Measurements from ENCODE around the gene ZNF407.

The ZNF407 gene

GRCh38 chr18:74832999-74833398 lies 235.3 kb downstream of the ZNF407 start:
- peak in 1 of 2 experiments; percentile 14 for DNase-seq (ENCODE audit: low read depth in 1 of 2, low spot score in 1 of 2)
- no peak overlapping the region for H3K4me3 ChIP-seq (replicated peaks; ENCODE audit: insufficient read depth, low read length)
- H3K27ac ChIP-seq (replicated peaks): no peak overlapping the region
- TF ChIP-seq SPI1 (IDR thresholded peaks at IDR 0.05; ENCODE audit: borderline replicate concordance, low read depth): no peak
- TF ChIP-seq, protein P1, sequence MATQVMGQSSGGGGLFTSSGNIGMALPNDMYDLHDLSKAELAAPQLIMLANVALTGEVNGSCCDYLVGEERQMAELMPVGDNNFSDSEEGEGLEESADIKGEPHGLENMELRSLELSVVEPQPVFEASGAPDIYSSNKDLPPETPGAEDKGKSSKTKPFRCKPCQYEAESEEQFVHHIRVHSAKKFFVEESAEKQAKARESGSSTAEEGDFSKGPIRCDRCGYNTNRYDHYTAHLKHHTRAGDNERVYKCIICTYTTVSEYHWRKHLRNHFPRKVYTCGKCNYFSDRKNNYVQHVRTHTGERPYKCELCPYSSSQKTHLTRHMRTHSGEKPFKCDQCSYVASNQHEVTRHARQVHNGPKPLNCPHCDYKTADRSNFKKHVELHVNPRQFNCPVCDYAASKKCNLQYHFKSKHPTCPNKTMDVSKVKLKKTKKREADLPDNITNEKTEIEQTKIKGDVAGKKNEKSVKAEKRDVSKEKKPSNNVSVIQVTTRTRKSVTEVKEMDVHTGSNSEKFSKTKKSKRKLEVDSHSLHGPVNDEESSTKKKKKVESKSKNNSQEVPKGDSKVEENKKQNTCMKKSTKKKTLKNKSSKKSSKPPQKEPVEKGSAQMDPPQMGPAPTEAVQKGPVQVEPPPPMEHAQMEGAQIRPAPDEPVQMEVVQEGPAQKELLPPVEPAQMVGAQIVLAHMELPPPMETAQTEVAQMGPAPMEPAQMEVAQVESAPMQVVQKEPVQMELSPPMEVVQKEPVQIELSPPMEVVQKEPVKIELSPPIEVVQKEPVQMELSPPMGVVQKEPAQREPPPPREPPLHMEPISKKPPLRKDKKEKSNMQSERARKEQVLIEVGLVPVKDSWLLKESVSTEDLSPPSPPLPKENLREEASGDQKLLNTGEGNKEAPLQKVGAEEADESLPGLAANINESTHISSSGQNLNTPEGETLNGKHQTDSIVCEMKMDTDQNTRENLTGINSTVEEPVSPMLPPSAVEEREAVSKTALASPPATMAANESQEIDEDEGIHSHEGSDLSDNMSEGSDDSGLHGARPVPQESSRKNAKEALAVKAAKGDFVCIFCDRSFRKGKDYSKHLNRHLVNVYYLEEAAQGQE (IDR thresholded peaks at IDR 0.05; ENCODE audit: insufficient replicate concordance, low read depth): no peak
- TF ChIP-seq, protein P2, sequence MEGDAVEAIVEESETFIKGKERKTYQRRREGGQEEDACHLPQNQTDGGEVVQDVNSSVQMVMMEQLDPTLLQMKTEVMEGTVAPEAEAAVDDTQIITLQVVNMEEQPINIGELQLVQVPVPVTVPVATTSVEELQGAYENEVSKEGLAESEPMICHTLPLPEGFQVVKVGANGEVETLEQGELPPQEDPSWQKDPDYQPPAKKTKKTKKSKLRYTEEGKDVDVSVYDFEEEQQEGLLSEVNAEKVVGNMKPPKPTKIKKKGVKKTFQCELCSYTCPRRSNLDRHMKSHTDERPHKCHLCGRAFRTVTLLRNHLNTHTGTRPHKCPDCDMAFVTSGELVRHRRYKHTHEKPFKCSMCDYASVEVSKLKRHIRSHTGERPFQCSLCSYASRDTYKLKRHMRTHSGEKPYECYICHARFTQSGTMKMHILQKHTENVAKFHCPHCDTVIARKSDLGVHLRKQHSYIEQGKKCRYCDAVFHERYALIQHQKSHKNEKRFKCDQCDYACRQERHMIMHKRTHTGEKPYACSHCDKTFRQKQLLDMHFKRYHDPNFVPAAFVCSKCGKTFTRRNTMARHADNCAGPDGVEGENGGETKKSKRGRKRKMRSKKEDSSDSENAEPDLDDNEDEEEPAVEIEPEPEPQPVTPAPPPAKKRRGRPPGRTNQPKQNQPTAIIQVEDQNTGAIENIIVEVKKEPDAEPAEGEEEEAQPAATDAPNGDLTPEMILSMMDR (IDR thresholded peaks at IDR 0.05; ENCODE audit: insufficient read depth, low read length): no peak
- no peak for TF ChIP-seq POLR2AphosphoS5 (IDR thresholded peaks at IDR 0.05; ENCODE audit: low read depth)
- TF ChIP-seq GABPA (IDR thresholded peaks at IDR 0.05; ENCODE audit: low read depth): no peak
- H3K27me3 ChIP-seq (ENCODE audit: insufficient read depth, poor library complexity, severe bottlenecking): no peaks in the 10 kb centered on the region

- Histone ChIP-seq H3K27ac (replicated peaks) (no peak overlapping the region), H3K27me3 (ENCODE audit: insufficient read depth, poor library complexity, severe bottlenecking) (no peaks in the 10 kb centered on the region), H3K4me3 (replicated peaks; ENCODE audit: insufficient read depth, low read length) (no peak overlapping the region)
- TF ChIP-seq, protein P1 (IDR thresholded peaks at IDR 0.05; ENCODE audit: insufficient replicate concordance, low read depth): no peak
- TF ChIP-seq, protein P2 (IDR thresholded peaks at IDR 0.05; ENCODE audit: insufficient read depth, low read length): no peak
- TF ChIP-seq GABPA (IDR thresholded peaks at IDR 0.05; ENCODE audit: low read depth) (no peak), POLR2AphosphoS5 (IDR thresholded peaks at IDR 0.05; ENCODE audit: low read depth) (no peak), SPI1 (IDR thresholded peaks at IDR 0.05; ENCODE audit: borderline replicate concordance, low read depth) (no peak)
- no peak for DNase-seq (ENCODE audit: low read depth in 1 of 2, low spot score in 1 of 2)
These were observed 237.0 kb downstream of the ZNF407 start for GRCh38 chr18:74834424-74835309.

- no peaks in the 10 kb centered on the region for H3K27me3 ChIP-seq (ENCODE audit: insufficient read depth, poor library complexity, severe bottlenecking)
- no peak for TF ChIP-seq SPI1 (IDR thresholded peaks at IDR 0.05; ENCODE audit: borderline replicate concordance, low read depth)
- TF ChIP-seq GABPA (IDR thresholded peaks at IDR 0.05; ENCODE audit: low read depth): no peak
- H3K27ac ChIP-seq (replicated peaks): no peak overlapping the region
- DNase-seq (ENCODE audit: low read depth in 1 of 2, low spot score in 1 of 2): peak in 1 of 2 experiments; percentile 25
- no peak overlapping the region for H3K4me3 ChIP-seq (replicated peaks; ENCODE audit: insufficient read depth, low read length)
These were observed 238.8 kb downstream of the ZNF407 start for GRCh38 chr18:74836296-74837139.
